GM12874 (cell line): ENCODE measurements around the gene KCNJ3.

ENCODE experiments used
- CTCF ChIP-seq: IDR thresholded peaks from 2 replicates; pipeline ENCODE4 v1.5.1; 2011; ENCODE audit warnings: low read depth, mild to moderate bottlenecking, control low read depth, low read length, moderate library complexity; ENCODE audit not compliant: insufficient read depth

Gene KCNJ3

DNA sequence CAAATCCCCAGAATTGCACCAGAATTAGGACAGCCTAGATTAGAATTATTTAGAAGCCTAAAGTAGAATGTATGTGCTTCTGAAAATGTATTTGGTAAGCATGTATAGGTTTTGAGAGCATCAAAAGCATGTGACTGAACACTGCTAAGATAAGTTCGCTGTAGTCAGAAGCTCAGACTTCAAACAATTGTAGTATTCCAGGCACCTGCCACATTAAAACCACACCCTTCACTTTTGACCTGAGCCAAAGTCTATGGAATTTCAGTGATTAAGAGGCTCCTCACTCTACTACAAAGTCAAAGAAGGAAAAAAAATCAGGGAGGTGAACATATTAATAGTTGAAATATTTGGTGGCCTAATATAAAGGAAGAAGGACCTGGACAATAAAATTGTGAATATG is 8.2 kb downstream of the KCNJ3 start:
- no peak for TF ChIP-seq CTCF

DNA sequence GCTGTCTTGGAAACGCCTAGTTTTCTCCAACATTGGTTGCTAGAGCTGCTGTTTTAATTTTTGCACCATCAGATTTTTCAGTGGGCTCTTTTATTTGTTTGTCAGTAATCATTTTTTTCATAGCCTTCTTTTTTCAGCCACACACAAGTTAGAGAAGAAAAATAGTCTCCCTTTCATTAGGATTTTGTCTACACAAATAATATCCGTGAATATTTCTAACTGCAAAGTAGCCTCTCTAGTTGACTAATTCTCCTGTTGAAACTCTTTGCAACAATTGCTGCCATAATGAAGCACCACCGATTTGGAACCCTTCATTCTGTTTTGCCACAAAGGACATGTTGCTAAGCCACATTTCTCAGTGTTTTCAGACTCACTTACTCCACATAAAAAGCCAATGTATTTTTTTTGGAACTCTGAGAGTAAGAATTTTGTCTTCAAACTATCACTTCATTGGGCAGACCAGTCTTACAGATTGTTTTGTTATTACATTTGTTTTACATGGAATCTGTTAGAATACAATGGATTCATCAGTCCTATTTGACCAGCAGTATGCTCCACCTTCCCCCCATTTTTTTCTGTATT is 9.6 kb downstream of the KCNJ3 start:
- no peak for TF ChIP-seq CTCF

DNA sequence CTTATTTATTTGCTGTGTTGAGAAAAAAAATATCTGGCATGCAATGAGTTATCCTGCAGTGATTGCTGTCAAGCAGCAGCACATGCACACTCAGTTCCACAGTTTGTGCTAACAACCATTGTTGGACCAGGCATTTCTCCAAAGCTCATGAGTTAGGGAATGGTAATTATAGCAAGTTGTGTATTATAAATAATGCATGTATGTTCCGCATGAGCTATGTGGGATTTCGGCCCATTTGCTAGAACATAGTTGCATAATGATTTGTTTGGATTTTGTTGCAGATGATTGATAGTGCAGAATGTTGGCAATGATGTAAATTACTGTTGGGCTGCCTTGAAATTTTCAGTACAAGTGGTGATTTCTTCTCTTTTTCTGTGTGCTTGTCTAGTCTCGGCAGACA is 10.7 kb downstream of the KCNJ3 start:
- no peak for TF ChIP-seq CTCF

DNA sequence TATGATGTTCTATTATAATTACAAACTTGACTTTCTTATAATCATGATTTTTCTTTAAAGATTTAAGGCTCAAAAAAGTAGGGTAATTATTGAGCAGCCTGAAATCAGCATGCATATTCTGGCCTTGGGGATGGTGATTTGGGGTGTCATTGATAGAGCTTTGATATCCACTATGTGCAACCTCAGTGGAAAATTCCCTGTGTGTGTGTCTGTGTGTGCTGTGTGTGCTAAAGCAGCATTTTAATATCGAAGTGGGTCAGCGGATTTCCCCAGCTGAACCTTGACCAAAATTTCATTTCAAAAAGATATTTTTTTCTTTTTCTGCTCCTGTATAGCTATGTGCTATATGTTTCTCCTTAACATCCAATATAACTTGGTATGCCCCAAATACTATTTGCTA is 11.6 kb downstream of the KCNJ3 start:
- TF ChIP-seq CTCF, result no peak

DNA sequence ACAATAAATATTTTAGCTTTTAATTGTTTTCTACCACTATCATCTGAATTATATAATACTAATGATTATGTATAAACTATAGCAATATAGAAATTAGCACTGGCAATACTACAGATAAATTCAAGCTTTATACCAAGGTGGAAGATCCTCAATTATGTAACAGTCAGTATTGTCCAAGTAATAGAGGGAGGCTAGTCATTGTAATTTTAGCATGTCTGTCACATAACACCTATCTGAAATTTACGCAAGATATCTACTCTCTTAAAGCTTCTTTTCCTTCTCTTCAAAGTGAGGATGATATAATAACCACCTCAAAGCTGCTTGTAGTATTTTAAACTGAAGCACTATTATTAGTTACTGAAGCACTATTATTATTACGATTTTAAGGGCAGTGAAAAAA is 12.2 kb downstream of the KCNJ3 start:
- TF ChIP-seq CTCF, result no peak

DNA sequence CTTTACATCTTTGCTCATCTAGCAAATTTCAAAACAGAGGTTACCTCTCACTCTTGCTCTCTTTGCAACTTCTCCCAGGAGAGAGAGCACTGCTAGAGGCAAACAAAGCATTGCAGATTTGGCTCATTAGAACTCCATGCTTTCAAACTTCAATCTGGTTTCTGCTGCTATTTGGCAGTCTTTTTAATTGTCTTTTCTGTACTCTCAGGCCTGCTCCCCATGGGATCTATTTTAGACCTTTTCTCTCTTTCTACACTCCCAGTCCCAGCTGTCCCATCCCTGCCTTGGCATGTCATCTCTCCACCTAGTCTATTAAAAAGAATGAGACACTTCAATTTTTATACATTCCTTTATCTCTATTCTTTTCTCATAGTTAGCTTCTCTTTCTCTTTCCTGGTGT is 15.2 kb downstream of the KCNJ3 start:
- TF ChIP-seq CTCF, result no peak

- no peak for TF ChIP-seq CTCF
These were observed 22.2 kb downstream of the KCNJ3 start for GRCh38 chr2:154720651-154721050.
